Parathyroid adenoma (tissue), 2 donors: ENCODE results near the gene CNTNAP2.

Experiments used
- H2AFZ ChIP-seq: fragments of 300-600 bp; sonication (generic); one replicate; pipeline ENCODE4 v1.7.0; 2017; ENCODE audit warnings: antibody characterized with exemption, mild to moderate bottlenecking
- H3K27ac ChIP-seq: fragments of 300-600 bp; sonication (generic); one replicate; pipeline ENCODE4 v1.7.0; 2017
- H3K27me3 ChIP-seq: fragments of 300-600 bp; sonication (generic); one replicate; pipeline ENCODE4 v1.7.0; 2017; ENCODE audit warnings: low read length; ENCODE audit not compliant: control insufficient read depth, insufficient read depth
- H3K36me3 ChIP-seq: fragments of 300-600 bp; sonication (generic); one replicate; pipeline ENCODE4 v1.7.0; 2017; ENCODE audit warnings: low read length; ENCODE audit not compliant: control insufficient read depth, insufficient read depth
- H3K4me1 ChIP-seq: fragments of 300-600 bp; sonication (generic); one replicate; pipeline ENCODE4 v1.7.0; 2017; ENCODE audit warnings: control low read depth
- H3K4me2 ChIP-seq: fragments of 300-600 bp; sonication (generic); one replicate; pipeline ENCODE4 v1.7.0; 2017; ENCODE audit warnings: low read length
- H3K4me3 ChIP-seq: fragments of 300-600 bp; sonication (generic); one replicate; pipeline ENCODE4 v1.7.0; 2017; ENCODE audit warnings: low read depth, low read length
- H3K79me2 ChIP-seq: fragments of 300-600 bp; sonication (generic); one replicate; pipeline ENCODE4 v1.7.0; 2017; ENCODE audit warnings: control low read depth
- H3K9ac ChIP-seq: fragments of 300-600 bp; sonication (generic); one replicate; pipeline ENCODE4 v1.7.0; 2017; ENCODE audit warnings: mild to moderate bottlenecking
- H3K9me3 ChIP-seq: fragments of 300-600 bp; sonication (generic); one replicate; pipeline ENCODE4 v1.7.0; 2017; ENCODE audit warnings: low read length; ENCODE audit not compliant: control insufficient read depth
- TF ChIP-seq, protein P1 (sequence below): fragments of 300-600 bp; sonication (generic); IDR thresholded peaks from one replicate; pipeline ENCODE4 v1.7.0; 2017; ENCODE audit warnings: antibody characterized with exemption, mild to moderate bottlenecking
- donor health status: primary hyperparathyroidism.

The CNTNAP2 gene

DNA sequence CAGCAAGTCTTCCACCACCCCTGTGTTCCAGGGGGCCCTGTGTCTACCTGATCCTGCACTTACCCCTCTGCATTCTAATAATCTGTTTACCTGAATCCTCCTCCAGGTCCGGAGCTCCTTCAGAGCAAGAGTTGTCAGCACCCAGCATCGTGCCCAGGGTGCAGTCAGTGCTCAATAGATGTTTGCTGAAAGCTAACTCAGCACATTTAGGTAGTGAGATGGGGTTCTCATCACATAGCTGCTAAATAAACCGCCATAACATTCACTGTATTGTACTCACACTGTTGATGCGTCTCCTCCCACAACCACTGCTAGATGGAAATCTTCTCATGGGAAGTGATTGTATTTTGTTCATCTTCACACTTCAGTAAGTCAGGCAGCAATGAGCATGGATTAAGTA, 2097.5 kb downstream of the CNTNAP2 start:
- H3K9ac ChIP-seq: no peak overlapping the region
- H3K27ac ChIP-seq: no peak overlapping the region
- no peak overlapping the region for H3K4me2 ChIP-seq
- H3K36me3 ChIP-seq: no peaks in the 10 kb centered on the region
- H3K27me3 ChIP-seq: no peaks in the 10 kb centered on the region
- no peak overlapping the region for H3K4me3 ChIP-seq
- TF ChIP-seq, protein P1, sequence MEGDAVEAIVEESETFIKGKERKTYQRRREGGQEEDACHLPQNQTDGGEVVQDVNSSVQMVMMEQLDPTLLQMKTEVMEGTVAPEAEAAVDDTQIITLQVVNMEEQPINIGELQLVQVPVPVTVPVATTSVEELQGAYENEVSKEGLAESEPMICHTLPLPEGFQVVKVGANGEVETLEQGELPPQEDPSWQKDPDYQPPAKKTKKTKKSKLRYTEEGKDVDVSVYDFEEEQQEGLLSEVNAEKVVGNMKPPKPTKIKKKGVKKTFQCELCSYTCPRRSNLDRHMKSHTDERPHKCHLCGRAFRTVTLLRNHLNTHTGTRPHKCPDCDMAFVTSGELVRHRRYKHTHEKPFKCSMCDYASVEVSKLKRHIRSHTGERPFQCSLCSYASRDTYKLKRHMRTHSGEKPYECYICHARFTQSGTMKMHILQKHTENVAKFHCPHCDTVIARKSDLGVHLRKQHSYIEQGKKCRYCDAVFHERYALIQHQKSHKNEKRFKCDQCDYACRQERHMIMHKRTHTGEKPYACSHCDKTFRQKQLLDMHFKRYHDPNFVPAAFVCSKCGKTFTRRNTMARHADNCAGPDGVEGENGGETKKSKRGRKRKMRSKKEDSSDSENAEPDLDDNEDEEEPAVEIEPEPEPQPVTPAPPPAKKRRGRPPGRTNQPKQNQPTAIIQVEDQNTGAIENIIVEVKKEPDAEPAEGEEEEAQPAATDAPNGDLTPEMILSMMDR: no peak
- no peaks in the 10 kb centered on the region for H3K79me2 ChIP-seq
- H3K9me3 ChIP-seq: no peaks in the 10 kb centered on the region
- no peak overlapping the region for H2AFZ ChIP-seq
- H3K4me1 ChIP-seq: no peaks in the 10 kb centered on the region

DNA sequence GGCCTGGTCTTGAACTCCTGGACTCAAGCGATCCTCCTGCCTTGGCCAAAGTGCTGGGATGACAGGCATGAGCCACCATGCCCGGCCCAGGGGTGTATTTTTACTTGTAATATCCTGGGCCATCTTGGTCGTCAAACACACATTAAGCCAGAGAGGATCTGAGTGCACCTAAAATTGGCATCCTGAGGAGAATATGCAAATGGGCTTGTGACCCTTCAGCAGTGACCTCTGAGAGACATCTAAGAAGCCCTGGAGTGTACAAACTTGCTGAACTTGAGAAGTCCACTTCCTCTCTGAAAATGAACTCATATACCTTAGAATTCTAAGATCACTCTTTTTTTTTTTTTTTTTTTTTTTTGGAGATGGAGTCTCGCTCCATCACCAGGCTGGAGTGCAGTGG, 2102.0 kb downstream of the CNTNAP2 start:
- Histone ChIP-seq H3K27ac (no peak overlapping the region), H3K9ac (no peak overlapping the region), H2AFZ (no peak overlapping the region), H3K79me2 (no peaks in the 10 kb centered on the region), H3K27me3 (no peaks in the 10 kb centered on the region), H3K4me3 (no peak overlapping the region), H3K4me1 (no peaks in the 10 kb centered on the region), H3K4me2 (no peak overlapping the region), H3K36me3 (no peaks in the 10 kb centered on the region), H3K9me3 (no peaks in the 10 kb centered on the region)
- TF ChIP-seq, protein P1: no peak

DNA sequence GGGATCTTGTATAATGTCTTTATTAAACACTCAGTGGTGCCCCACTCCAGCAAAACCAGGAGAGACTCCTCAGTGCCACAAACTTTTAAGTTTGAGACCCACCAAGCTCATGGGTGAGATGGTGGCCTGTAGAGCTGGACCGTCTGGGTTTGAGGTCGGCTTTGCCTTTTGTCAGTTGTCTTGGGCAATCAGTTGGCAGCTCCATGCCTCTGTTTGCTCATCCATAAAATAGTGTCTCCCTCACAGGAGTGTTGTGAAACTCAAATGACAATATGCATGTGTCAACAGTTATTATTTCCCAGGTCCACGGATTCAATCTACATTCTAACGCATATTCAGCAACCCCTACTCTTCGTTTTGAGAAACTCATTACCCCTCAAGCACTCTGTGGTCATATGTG, 2106.1 kb downstream of the CNTNAP2 start:
- Histone ChIP-seq H3K4me3 (no peak overlapping the region), H3K4me1 (no peaks in the 10 kb centered on the region), H2AFZ (no peak overlapping the region), H3K27me3 (no peaks in the 10 kb centered on the region), H3K27ac (no peak overlapping the region), H3K9me3 (no peaks in the 10 kb centered on the region), H3K9ac (no peak overlapping the region), H3K36me3 (no peaks in the 10 kb centered on the region), H3K79me2 (no peaks in the 10 kb centered on the region), H3K4me2 (no peak overlapping the region)
- TF ChIP-seq, protein P1: no peak

DNA sequence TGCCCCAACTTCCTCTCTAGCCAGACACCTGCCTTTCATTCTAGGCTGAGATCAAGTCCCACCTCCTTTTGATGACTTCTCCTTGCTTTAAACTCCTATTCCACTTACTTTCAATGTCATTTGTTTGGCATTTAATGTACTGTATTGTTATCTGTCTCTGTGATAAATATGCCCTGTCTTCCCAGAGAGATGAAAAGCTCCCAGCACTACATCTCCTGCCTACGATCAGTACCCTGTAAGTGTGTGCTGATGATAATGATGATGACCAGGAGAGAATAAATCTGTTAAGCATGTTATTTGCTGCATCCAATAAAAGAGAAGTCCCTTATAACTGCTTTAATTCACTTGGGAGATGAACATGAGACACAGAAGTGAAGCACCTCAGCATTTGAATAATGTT, 2106.6 kb downstream of the CNTNAP2 start:
- H2AFZ ChIP-seq: no peak overlapping the region
- no peak overlapping the region for H3K4me2 ChIP-seq
- H3K9ac ChIP-seq: no peak overlapping the region
- no peaks in the 10 kb centered on the region for H3K79me2 ChIP-seq
- no peaks in the 10 kb centered on the region for H3K9me3 ChIP-seq
- no peak overlapping the region for H3K27ac ChIP-seq
- H3K4me1 ChIP-seq: no peaks in the 10 kb centered on the region
- H3K36me3 ChIP-seq: no peaks in the 10 kb centered on the region
- TF ChIP-seq, protein P1: no peak
- no peaks in the 10 kb centered on the region for H3K27me3 ChIP-seq
- H3K4me3 ChIP-seq: no peak overlapping the region

DNA sequence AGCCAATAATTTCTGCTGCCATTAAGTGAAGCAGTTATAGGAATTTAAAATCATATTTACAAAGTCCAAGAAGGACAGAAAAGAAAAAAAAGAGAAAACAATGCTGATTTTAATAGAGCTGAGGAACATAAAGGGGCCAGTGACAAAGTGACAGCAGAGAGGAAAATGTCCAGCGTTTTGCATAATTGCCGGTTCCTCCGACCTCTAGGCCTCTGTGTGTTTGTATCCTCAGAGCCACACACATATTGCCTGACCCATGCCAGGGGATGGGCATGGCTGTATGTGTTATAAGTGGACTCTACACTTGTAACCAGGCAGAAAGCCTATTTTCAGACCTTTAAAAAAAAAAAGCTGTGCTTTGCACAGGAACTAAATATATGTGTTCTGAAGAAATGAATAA, 2107.1 kb downstream of the CNTNAP2 start:
- H2AFZ ChIP-seq: no peak overlapping the region
- TF ChIP-seq, protein P1: no peak
- H3K4me2 ChIP-seq: no peak overlapping the region
- H3K27ac ChIP-seq: no peak overlapping the region
- H3K4me3 ChIP-seq: no peak overlapping the region
- H3K9ac ChIP-seq: no peak overlapping the region
- H3K79me2 ChIP-seq: no peaks in the 10 kb centered on the region
- H3K27me3 ChIP-seq: no peaks in the 10 kb centered on the region
- H3K9me3 ChIP-seq: no peaks in the 10 kb centered on the region
- no peaks in the 10 kb centered on the region for H3K36me3 ChIP-seq
- H3K4me1 ChIP-seq: no peaks in the 10 kb centered on the region
